Caco-2 (cell line): Measurements from ENCODE around the gene PHPT1. TPM values are rescaled to one million over a fixed set of nuclear protein-coding genes. Genes with fewer than 3 reads are reported as not detected.

Source experiments
- BruUV-seq: library from RNA; stranded (reverse); fragments of 400-500 nt; replicated peaks from 2 replicates; lab custom pipeline; 2021; lab: Mats Ljungman, UMichigan
- CTCF ChIA-PET: fragments of 300-600 bp; sonication (Branson Sonifier 250); formaldehyde crosslinking; loops from one replicate; lab custom pipeline; 2022; ENCODE audit warnings: antibody characterized with exemption; lab: Charles Lee
- POLR2A ChIA-PET: fragments of 300-600 bp; sonication (Branson Sonifier 250); formaldehyde crosslinking; loops from one replicate; lab custom pipeline; 2022; ENCODE audit warnings: antibody characterized with exemption; lab: Charles Lee
- DNase-seq, 2 experiments: peaks; one replicate each; pipeline versions ENCODE4 v3.0.0 to v3.0.0-alpha.2; 2020 to 2022
- H3K27me3 ChIP-seq: replicated peaks from 2 replicates; pipeline ENCODE4 v1.6.0; 2011; ENCODE audit warnings: low read length; ENCODE audit not compliant: control insufficient read depth, insufficient read depth
- H3K36me3 ChIP-seq: 2 replicates; pipeline ENCODE4 v1.5.1; 2011; ENCODE audit warnings: low read length; ENCODE audit not compliant: control insufficient read depth, insufficient read depth
- H3K4me1 ChIP-seq: fragments of 250-450 bp; sonication (Bioruptor Pico); 2 replicates; pipeline ENCODE4 v1.5.1; 2020; ENCODE audit warnings: mild to moderate bottlenecking
- H3K4me3 ChIP-seq: 2 replicates; pipeline ENCODE4 v1.5.1; 2011; ENCODE audit warnings: low read depth, mild to moderate bottlenecking, control low read depth, low read length
- H3K9me3 ChIP-seq: fragments of 250-450 bp; sonication (Bioruptor Pico); 2 replicates; pipeline ENCODE4 v1.5.1; 2020; ENCODE audit warnings: mild to moderate bottlenecking, moderate library complexity
- H3K27ac Mint-ChIP-seq: one replicate; pipeline ENCODE4 v1.8.0; 2022; ENCODE audit warnings: mixed read lengths; ENCODE audit not compliant: unreplicated experiment
- H3K27me3 Mint-ChIP-seq: one replicate; pipeline ENCODE4 v1.8.0; 2022; ENCODE audit warnings: mixed read lengths; ENCODE audit not compliant: insufficient read depth, unreplicated experiment
- H3K36me3 Mint-ChIP-seq: one replicate; pipeline ENCODE4 v1.8.0; 2022; ENCODE audit warnings: mild to moderate bottlenecking, mixed read lengths; ENCODE audit not compliant: insufficient read depth, unreplicated experiment
- H3K4me1 Mint-ChIP-seq: one replicate; pipeline ENCODE4 v1.8.0; 2022; ENCODE audit warnings: low read depth, mixed read lengths; ENCODE audit not compliant: unreplicated experiment
- H3K4me3 Mint-ChIP-seq: one replicate; pipeline ENCODE4 v1.8.0; 2022; ENCODE audit warnings: mild to moderate bottlenecking, moderate library complexity, mixed read lengths; ENCODE audit not compliant: unreplicated experiment
- H3K9me3 Mint-ChIP-seq: one replicate; pipeline ENCODE4 v1.8.0; 2022; ENCODE audit warnings: mixed read lengths; ENCODE audit not compliant: unreplicated experiment
- intact Hi-C: fragments of 100-400 bp; cut with micrococcal nuclease; formaldehyde crosslinking; loops from one replicate; pipeline ENCODE4 v1.10.0; 2022; ENCODE audit not compliant: unreplicated experiment
- total RNA-seq: library from RNA; stranded (reverse); gene quantifications from 2 replicates; pipeline ENCODE4 v1.2.3, GENCODE V29; 2022
- TF ChIP-seq, protein P1 (sequence below), 2 experiments: fragments of 200-600 bp in 1 of 2; IDR thresholded peaks; 1 replicate in 1 of 2; 2 replicates in 1 of 2; pipeline versions ENCODE4 v1.5.1 to v1.8.0; 2011 to 2022; ENCODE audit warnings: antibody characterized with exemption in 1 of 2, control low read depth in 1 of 2, inconsistent platforms in 1 of 2, low read depth in 1 of 2, low read length in 1 of 2, mild to moderate bottlenecking in 1 of 2, moderate library complexity in 1 of 2; ENCODE audit not compliant: insufficient read depth in 1 of 2, severe bottlenecking in 1 of 2, unreplicated experiment in 1 of 2

PHPT1 gene
- total RNA-seq, 1 experiment from 2014 or later, result 105 TPM

DNA sequence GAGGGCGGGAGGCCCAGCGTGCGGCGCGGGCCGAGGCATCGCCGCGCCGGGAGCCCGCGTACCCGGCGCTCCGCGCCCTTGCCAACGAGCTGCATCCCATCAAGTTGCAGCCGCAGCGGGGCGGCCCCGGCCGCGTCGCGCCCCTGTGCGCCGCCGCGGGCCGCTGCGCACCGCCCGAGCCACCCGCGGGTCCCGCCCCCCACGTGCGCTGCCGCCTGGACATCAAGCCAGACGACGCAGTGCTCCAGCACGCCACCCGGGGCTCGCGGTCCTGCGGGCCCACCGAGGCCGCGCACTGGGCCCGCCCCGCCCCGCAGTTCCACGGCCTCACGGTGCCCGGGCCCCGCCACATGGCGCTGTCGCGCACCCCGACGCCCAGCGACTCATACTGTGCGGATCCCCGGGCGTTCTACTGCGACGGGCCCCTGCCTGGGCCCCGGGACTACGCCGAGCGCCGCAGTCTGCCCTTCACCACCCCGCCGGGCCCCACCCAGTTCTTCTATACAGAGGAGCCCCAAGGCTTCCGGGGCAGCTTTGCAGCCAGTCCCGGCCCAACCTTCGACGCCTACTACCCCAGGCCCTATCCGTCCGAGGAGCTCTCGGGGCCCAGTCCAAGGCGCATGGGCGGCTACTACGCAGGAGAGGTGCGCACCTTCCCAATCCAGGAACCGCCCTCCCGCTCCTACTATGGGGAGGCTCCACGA is 4.3 kb upstream of the PHPT1 start:
- H3K36me3 Mint-ChIP-seq, result peaks cover 76% of the 10 kb centered on the region

DNA sequence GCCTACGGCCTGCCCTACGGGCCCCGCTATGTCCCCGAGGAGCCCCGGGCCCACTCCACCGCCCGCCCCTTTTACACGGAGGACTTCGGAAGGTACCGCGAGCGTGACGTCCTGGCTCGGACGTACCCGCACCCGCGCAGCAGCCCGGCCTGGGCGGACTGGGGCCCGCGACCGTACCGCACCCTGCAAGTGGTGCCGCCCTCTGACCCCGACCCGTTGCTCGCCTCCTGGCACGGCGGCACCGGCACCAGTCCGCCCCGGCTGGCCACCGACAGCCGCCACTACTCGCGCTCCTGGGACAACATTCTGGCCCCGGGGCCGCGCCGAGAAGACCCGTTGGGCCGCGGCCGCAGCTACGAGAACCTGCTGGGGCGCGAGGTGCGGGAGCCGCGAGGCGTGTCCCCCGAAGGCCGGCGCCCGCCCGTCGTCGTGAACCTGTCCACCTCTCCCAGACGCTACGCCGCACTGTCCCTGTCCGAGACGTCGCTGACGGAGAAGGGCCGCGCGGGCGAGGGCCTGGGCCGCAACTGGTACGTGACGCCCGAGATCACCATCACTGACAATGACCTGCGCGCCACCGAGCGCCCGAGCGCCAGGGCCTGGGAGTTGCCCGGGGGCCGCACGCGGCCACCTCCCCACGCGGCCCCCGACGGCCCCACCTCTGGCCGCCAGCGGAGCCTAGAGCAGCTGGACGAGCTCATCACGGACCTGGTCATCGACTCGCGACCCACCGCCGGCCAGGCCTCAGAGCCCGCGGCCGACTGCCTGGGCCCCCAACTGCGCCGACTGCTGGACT is 3.5 kb upstream of the PHPT1 start:
- H3K4me3 ChIP-seq, result no peak overlapping the region
- Mint-ChIP-seq H3K4me3 (peak overlapping the region; percentile 33), H3K36me3 (peaks cover 74% of the 10 kb centered on the region), H3K9me3 (no peaks in the 10 kb centered on the region), H3K4me1 (no peaks in the 10 kb centered on the region), H3K27me3 (no peaks in the 10 kb centered on the region), H3K27ac (no peak overlapping the region)
- POLR2A ChIA-PET, result no interaction called here
- BruUV-seq, result no TSS peak
- intact Hi-C loops, result loop anchor here (5.0 to 10.0 kb wide), 2 partner anchors 38 to 99 kb away; partner anchors contain the start of genes C8G, FBXW5 and RABL6
- no peak for DNase-seq
- no peaks in the 10 kb centered on the region for H3K36me3 ChIP-seq
- H3K9me3 ChIP-seq, result no peaks in the 10 kb centered on the region
- CTCF ChIA-PET, result no interaction called here
- no peaks in the 10 kb centered on the region for H3K27me3 ChIP-seq
- TF ChIP-seq, protein P1, sequence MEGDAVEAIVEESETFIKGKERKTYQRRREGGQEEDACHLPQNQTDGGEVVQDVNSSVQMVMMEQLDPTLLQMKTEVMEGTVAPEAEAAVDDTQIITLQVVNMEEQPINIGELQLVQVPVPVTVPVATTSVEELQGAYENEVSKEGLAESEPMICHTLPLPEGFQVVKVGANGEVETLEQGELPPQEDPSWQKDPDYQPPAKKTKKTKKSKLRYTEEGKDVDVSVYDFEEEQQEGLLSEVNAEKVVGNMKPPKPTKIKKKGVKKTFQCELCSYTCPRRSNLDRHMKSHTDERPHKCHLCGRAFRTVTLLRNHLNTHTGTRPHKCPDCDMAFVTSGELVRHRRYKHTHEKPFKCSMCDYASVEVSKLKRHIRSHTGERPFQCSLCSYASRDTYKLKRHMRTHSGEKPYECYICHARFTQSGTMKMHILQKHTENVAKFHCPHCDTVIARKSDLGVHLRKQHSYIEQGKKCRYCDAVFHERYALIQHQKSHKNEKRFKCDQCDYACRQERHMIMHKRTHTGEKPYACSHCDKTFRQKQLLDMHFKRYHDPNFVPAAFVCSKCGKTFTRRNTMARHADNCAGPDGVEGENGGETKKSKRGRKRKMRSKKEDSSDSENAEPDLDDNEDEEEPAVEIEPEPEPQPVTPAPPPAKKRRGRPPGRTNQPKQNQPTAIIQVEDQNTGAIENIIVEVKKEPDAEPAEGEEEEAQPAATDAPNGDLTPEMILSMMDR (IDR thresholded peaks at IDR 0.05; ENCODE audit: insufficient read depth in 1 of 2, low read depth in 1 of 2, low read length in 1 of 2, severe bottlenecking in 1 of 2, unreplicated experiment in 1 of 2), result no peak
- peaks cover 26% of the 10 kb centered on the region for H3K4me1 ChIP-seq

More for the DNA sequence above, 4.3 kb upstream of the PHPT1 start:
- H3K4me1 Mint-ChIP-seq, result peaks cover 5% of the 10 kb centered on the region
- BruUV-seq, result no TSS peak
- peak in 1 of 2 experiments; percentile 45 for DNase-seq
- no peaks in the 10 kb centered on the region for H3K27me3 Mint-ChIP-seq
- Histone ChIP-seq H3K9me3 (no peaks in the 10 kb centered on the region), H3K36me3 (no peaks in the 10 kb centered on the region), H3K4me1 (peaks cover 28% of the 10 kb centered on the region), H3K4me3 (peak overlapping the region; percentile 18), H3K27me3 (no peaks in the 10 kb centered on the region)
- no peaks in the 10 kb centered on the region for H3K9me3 Mint-ChIP-seq
- TF ChIP-seq, protein P1 (IDR thresholded peaks at IDR 0.05; ENCODE audit: insufficient read depth in 1 of 2, low read depth in 1 of 2, low read length in 1 of 2, severe bottlenecking in 1 of 2, unreplicated experiment in 1 of 2), result no peak
- CTCF ChIA-PET, result interaction anchor here (1.4 kb wide), 1 partner anchor 190 kb away, joined by 8 read pairs; no protein-coding TSS in a partner anchor
- no peak overlapping the region for H3K27ac Mint-ChIP-seq
- POLR2A ChIA-PET, result no interaction called here
- peak overlapping the region; percentile 33 for H3K4me3 Mint-ChIP-seq
- intact Hi-C loops, result loop anchor here (5.0 to 10.0 kb wide), 2 partner anchors 38 to 100 kb away; partner anchors contain the start of genes C8G, FBXW5 and RABL6

DNA sequence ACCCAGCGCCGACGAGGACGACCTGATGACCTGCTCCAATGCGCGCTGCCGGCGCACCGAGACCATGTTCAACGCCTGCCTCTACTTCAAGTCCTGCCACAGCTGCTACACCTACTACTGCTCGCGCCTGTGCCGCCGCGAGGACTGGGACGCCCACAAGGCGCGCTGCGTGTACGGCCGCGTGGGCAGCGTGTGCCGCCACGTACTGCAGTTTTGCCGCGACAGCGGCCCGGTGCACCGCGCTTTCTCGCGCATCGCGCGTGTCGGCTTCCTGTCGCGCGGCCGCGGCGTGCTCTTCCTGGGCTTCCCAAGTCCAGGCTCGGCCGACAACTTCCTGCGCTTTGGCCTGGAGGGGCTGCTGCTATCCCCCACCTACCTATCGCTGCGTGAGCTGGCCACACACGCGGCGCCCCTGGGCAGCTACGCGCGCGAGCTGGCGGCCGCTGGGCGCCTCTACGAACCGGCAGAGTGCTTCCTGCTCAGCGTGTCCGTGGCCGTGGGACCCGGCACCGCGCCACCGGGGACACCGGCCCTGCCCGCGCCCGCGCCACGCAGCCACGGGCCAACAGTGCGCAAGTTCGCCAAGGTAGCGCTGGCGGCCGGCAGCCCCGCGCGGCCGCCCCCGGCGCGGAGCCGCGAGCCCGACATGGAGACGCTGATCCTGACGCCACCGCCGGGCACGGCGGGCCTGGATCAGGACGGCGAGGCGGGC is 2.7 kb upstream of the PHPT1 start:
- CTCF ChIA-PET, result interaction anchor here (0.6 kb wide), 1 partner anchor 197 kb away, joined by 4 read pairs; no protein-coding TSS in a partner anchor
- no peak for DNase-seq
- peaks cover 72% of the 10 kb centered on the region for H3K36me3 Mint-ChIP-seq
- Histone ChIP-seq H3K27me3 (no peaks in the 10 kb centered on the region), H3K4me3 (no peak overlapping the region), H3K36me3 (peaks cover 1% of the 10 kb centered on the region; the same call in 1 of the 2 replicates), H3K9me3 (no peaks in the 10 kb centered on the region), H3K4me1 (peaks cover 19% of the 10 kb centered on the region)
- TF ChIP-seq, protein P1 (IDR thresholded peaks at IDR 0.05; ENCODE audit: insufficient read depth in 1 of 2, low read depth in 1 of 2, low read length in 1 of 2, severe bottlenecking in 1 of 2, unreplicated experiment in 1 of 2), result no peak
- no peaks in the 10 kb centered on the region for H3K9me3 Mint-ChIP-seq
- no peaks in the 10 kb centered on the region for H3K27me3 Mint-ChIP-seq
- intact Hi-C loops, result loop anchor here (5.0 to 10.0 kb wide), 2 partner anchors 39 to 98 kb away; partner anchors contain the start of genes C8G, FBXW5 and RABL6
- no TSS peak for BruUV-seq
- POLR2A ChIA-PET, result no interaction called here
- H3K4me3 Mint-ChIP-seq, result no peak overlapping the region
- no peaks in the 10 kb centered on the region for H3K4me1 Mint-ChIP-seq
- no peak overlapping the region for H3K27ac Mint-ChIP-seq
